GM19372 (cell line): Measurements from ENCODE around the gene OMD.
"Not testable (repeated sequence)": the region's sequence is repeated elsewhere in the genome, so short reads cannot be mapped to it uniquely, and the experiment has no call there.

Experiments
- ATAC-seq: cut with Tn5 transposase; IDR thresholded peaks from one replicate; pipeline ENCODE4 v1.9.1; 2021; ENCODE audit warnings: mild to moderate bottlenecking, low read depth, moderate library complexity; ENCODE audit not compliant: unreplicated experiment

OMD gene

GRCh38 chr9:92422611-92423338 is 1.5 kb downstream of the OMD start:
- no peak for ATAC-seq

- no peak for ATAC-seq
Observed at GRCh38 chr9:92414566-92414965, 9.7 kb downstream of the OMD start.

GRCh38 chr9:92411157-92411556 is 13.1 kb downstream of the OMD start:
- ATAC-seq, result not testable (repeated sequence)

GRCh38 chr9:92408747-92409478 is 15.4 kb downstream of the OMD start:
- no peak for ATAC-seq

- no peak for ATAC-seq
Observed at GRCh38 chr9:92407818-92408217, 16.5 kb downstream of the OMD start.

GRCh38 chr9:92406477-92406876 is 17.8 kb downstream of the OMD start:
- no peak for ATAC-seq

- ATAC-seq, result no peak
Observed at GRCh38 chr9:92405818-92406217, 18.5 kb downstream of the OMD start.

- no peak for ATAC-seq
Observed at GRCh38 chr9:92404042-92404836, 20.0 kb downstream of the OMD start, which contains the start of gene OGN. TSS of gene OGN (minus strand) at chr9:92404578. CDS start at chr9:92403407, 1,171 bp downstream.

GRCh38 chr9:92402826-92403745 is 21.2 kb downstream of the OMD start:
- no peak for ATAC-seq

- ATAC-seq, result no peak
Observed at GRCh38 chr9:92402360-92402759, 21.9 kb downstream of the OMD start.

GRCh38 chr9:92397853-92398252 is 26.4 kb downstream of the OMD start:
- no peak for ATAC-seq

- no peak for ATAC-seq
Observed at GRCh38 chr9:92395617-92396016, 28.7 kb downstream of the OMD start.

GRCh38 chr9:92393686-92394085 is 30.6 kb downstream of the OMD start:
- ATAC-seq, result no peak

GRCh38 chr9:92392690-92393089 is 31.6 kb downstream of the OMD start:
- ATAC-seq, result no peak

- no peak for ATAC-seq
Observed at GRCh38 chr9:92385953-92386352, 38.3 kb downstream of the OMD start.

GRCh38 chr9:92385477-92385876 is 38.8 kb downstream of the OMD start:
- no peak for ATAC-seq

GRCh38 chr9:92385001-92385400 is 39.3 kb downstream of the OMD start:
- no peak for ATAC-seq

GRCh38 chr9:92384375-92384774 is 39.9 kb downstream of the OMD start:
- no peak for ATAC-seq

- no peak for ATAC-seq
Observed at GRCh38 chr9:92381775-92382174, 42.5 kb downstream of the OMD start.

GRCh38 chr9:92380603-92381002 is 43.7 kb downstream of the OMD start:
- no peak for ATAC-seq
